CD14-positive monocyte (primary cell): ENCODE data around the gene TRAPPC3. TPM values are rescaled to one million over a fixed set of nuclear protein-coding genes. Genes with fewer than 3 reads are reported as not detected.
A peak's percentile ranks its signal among the peaks of the same experiment; 100 is the strongest.

ENCODE experiments used
- DNase-seq, 3 donors: peaks; one replicate each; pipeline ENCODE4 v3.0.0-alpha.2; 2011 to 2022
- H2AFZ ChIP-seq: 2 replicates; pipeline ENCODE4 v1.6.0; 2012; ENCODE audit warnings: mild to moderate bottlenecking, low read depth, low read length, inconsistent platforms; ENCODE audit not compliant: insufficient read depth, poor library complexity, severe bottlenecking
- H3K27ac ChIP-seq, 2 donors: 1 replicate in 1 of 2; 2 replicates in 1 of 2; pipeline ENCODE4 v1.5.1; 2012 to 2013; ENCODE audit warnings: low read length in 2 of 2, control low read depth in 1 of 2, inconsistent platforms in 1 of 2, low read depth in 1 of 2, mild to moderate bottlenecking in 1 of 2
- H3K27me3 ChIP-seq, 2 donors: one replicate each; pipeline versions ENCODE4 v1.6.0 to v1.6.1; 2011 to 2013; ENCODE audit warnings: low read length in 2 of 2; ENCODE audit not compliant: control insufficient read depth in 2 of 2, insufficient read depth in 2 of 2
- H3K36me3 ChIP-seq, 2 donors: replicated peaks in 1 of 2; 1 replicate in 1 of 2; 2 replicates in 1 of 2; pipeline versions ENCODE4 v1.5.1 to v1.6.1; 2012 to 2013; ENCODE audit warnings: low read length in 2 of 2, control low read depth in 1 of 2, inconsistent platforms in 1 of 2, mild to moderate bottlenecking in 1 of 2; ENCODE audit not compliant: insufficient read depth in 2 of 2, control insufficient read depth in 1 of 2
- H3K4me1 ChIP-seq, 2 donors: 1 replicate in 1 of 2; 2 replicates in 1 of 2; pipeline versions ENCODE4 v1.5.1 to v1.6.1; 2012 to 2013; ENCODE audit warnings: low read length in 2 of 2, control low read depth in 1 of 2, inconsistent platforms in 1 of 2, mild to moderate bottlenecking in 1 of 2, moderate library complexity in 1 of 2; ENCODE audit not compliant: insufficient read depth in 2 of 2, control insufficient read depth in 1 of 2
- H3K4me2 ChIP-seq: replicated peaks from 2 replicates; pipeline ENCODE3; 2012; ENCODE audit warnings: low read length, moderate library complexity, mild to moderate bottlenecking; ENCODE audit not compliant: poor library complexity, severe bottlenecking; ENCODE audit errors: extremely low read depth
- H3K4me3 ChIP-seq, 3 experiments: fragments of 200-600 bp in 1 of 3; sonication (generic) in 1 of 3; replicated peaks in 1 of 3; 1 replicate in 2 of 3; 2 replicates in 1 of 3; pipeline ENCODE4 v1.5.1; 2011 to 2013; ENCODE audit warnings: low read length in 3 of 3, mild to moderate bottlenecking in 3 of 3, control low read depth in 2 of 3, low read depth in 2 of 3, inconsistent platforms in 1 of 3, moderate library complexity in 1 of 3
- H3K79me2 ChIP-seq: 2 replicates; pipeline ENCODE4 v1.6.0; 2012; ENCODE audit warnings: mild to moderate bottlenecking, control low read depth, inconsistent platforms, low read length, moderate library complexity; ENCODE audit not compliant: insufficient read depth
- H3K9ac ChIP-seq: 2 replicates; pipeline ENCODE4 v1.6.0; 2017; ENCODE audit warnings: low read length, mild to moderate bottlenecking; ENCODE audit not compliant: insufficient read depth, poor library complexity, severe bottlenecking
- H3K9me3 ChIP-seq, 2 donors: replicated peaks in 1 of 2; 1 replicate in 1 of 2; 2 replicates in 1 of 2; pipeline versions ENCODE4 v1.5.1 to v1.6.1; 2012 to 2013; ENCODE audit warnings: low read length in 2 of 2, control low read depth in 1 of 2; ENCODE audit not compliant: control insufficient read depth in 1 of 2, insufficient read depth in 1 of 2
- H4K20me1 ChIP-seq: 2 replicates; pipeline ENCODE4 v1.6.0; 2012; ENCODE audit warnings: mild to moderate bottlenecking, low read length, control low read depth, moderate library complexity; ENCODE audit not compliant: insufficient read depth
- H3K27ac Mint-ChIP-seq, 7 donors: one replicate each; pipeline ENCODE4 v1.8.0; 2020; ENCODE audit warnings: mild to moderate bottlenecking in 7 of 7, mixed read lengths in 7 of 7, moderate library complexity in 6 of 7, inconsistent platforms in 2 of 7
- H3K27me3 Mint-ChIP-seq, 3 donors: one replicate each; pipeline ENCODE4 v1.8.0; 2021 to 2022; ENCODE audit warnings: low read depth in 3 of 3, mild to moderate bottlenecking in 3 of 3, mixed read lengths in 3 of 3, moderate library complexity in 3 of 3, inconsistent platforms in 1 of 3
- H3K36me3 Mint-ChIP-seq, 2 donors: one replicate each; pipeline ENCODE4 v1.8.0; 2020; ENCODE audit warnings: mixed read lengths in 2 of 2, inconsistent platforms in 1 of 2, mild to moderate bottlenecking in 1 of 2
- H3K4me1 Mint-ChIP-seq: one replicate; pipeline ENCODE4 v1.8.0; 2020; ENCODE audit warnings: mild to moderate bottlenecking, mixed read lengths
- H3K4me3 Mint-ChIP-seq, 2 donors: one replicate each; pipeline ENCODE4 v1.8.0; 2020; ENCODE audit warnings: mild to moderate bottlenecking in 2 of 2, mixed read lengths in 2 of 2, moderate library complexity in 1 of 2
- H3K9me3 Mint-ChIP-seq, 7 donors: one replicate each; pipeline ENCODE4 v1.8.0; 2020 to 2022; ENCODE audit warnings: mixed read lengths in 7 of 7, mild to moderate bottlenecking in 6 of 7, moderate library complexity in 6 of 7, inconsistent platforms in 2 of 7
- WGBS: methylation state at CpG from one replicate; pipeline ENCODE4 v1.1.5; 2013; ENCODE audit warnings: missing lambda C conversion rate; ENCODE audit not compliant: insufficient coverage; 5-methylcytosine and 5-hydroxymethylcytosine counted together
- intact Hi-C, 2 donors: fragments of 100-400 bp; cut with micrococcal nuclease; formaldehyde crosslinking; loops; one replicate each; pipeline versions ENCODE4 v1.15.0 to v1.15.1; 2023
- polyA plus RNA-seq, 3 donors: library from polyadenylated mRNA; depleted of rRNA in 1 of 3; unstranded in 2 of 3; stranded (reverse) in 1 of 3; fragments of 300-500 nt in 2 of 3; fragments of >200 nt in 1 of 3; fragmentation: Illumina TruSeq in 2 of 3; gene quantifications; 1 replicate in 2 of 3; 2 replicates in 1 of 3; pipeline ENCODE4 v1.2.3, GENCODE V29; 2012 to 2021
- TF ChIP-seq, protein P1 (sequence below): fragments of 200-600 bp; IDR thresholded peaks from one replicate; pipeline ENCODE4 v1.8.0; 2022; ENCODE audit warnings: antibody characterized with exemption, mild to moderate bottlenecking

TRAPPC3 gene
- polyA plus RNA-seq, 3 donors = 61.1 to 136 (median 125) TPM

DNA sequence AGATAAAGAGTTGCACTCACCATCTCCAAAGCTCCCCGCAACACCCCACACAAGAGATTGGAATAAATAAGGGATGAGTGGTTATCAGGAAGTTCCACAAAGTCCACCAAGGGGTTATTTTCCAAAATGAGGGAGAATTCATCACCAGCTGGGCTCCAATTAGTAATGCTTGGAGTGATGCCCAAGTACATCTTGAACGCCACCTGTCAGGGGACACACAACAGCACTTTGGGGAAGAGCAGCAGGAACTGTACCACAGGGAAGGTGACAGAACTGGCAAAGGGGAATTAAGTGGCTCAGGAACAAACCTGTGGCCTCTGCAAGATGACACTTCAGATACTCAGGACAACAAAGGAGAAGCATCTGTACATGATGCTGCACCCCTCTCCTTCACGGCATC lies 11.5 kb downstream of the TRAPPC3 start:
- no peak for DNase-seq
- H3K4me1 Mint-ChIP-seq = peaks cover 25% of the 10 kb centered on the region
- peaks cover 0 to 2% (median 1%) of the 10 kb centered on the region in 3 donors for H3K27me3 Mint-ChIP-seq
- peaks cover 33% of the 10 kb centered on the region for H3K79me2 ChIP-seq
- 96% methylated on average over 2 of the region's 3 CpGs for WGBS
- H3K9ac ChIP-seq = no peak overlapping the region
- H3K36me3 ChIP-seq = peaks cover 41 to 51% of the 10 kb centered on the region in 2 donors
- H3K36me3 Mint-ChIP-seq = peaks cover 46 to 48% of the 10 kb centered on the region in 2 donors
- H3K4me1 ChIP-seq = peaks cover 14 to 15% of the 10 kb centered on the region in 2 donors
- H3K27me3 ChIP-seq = no peaks in the 10 kb centered on the region
- intact Hi-C loops = no loop called here
- no peak overlapping the region for H3K4me2 ChIP-seq
- H3K4me3 Mint-ChIP-seq = no peak overlapping the region
- H3K9me3 ChIP-seq = no peaks in the 10 kb centered on the region
- H2AFZ ChIP-seq = no peak overlapping the region
- TF ChIP-seq, protein P1, sequence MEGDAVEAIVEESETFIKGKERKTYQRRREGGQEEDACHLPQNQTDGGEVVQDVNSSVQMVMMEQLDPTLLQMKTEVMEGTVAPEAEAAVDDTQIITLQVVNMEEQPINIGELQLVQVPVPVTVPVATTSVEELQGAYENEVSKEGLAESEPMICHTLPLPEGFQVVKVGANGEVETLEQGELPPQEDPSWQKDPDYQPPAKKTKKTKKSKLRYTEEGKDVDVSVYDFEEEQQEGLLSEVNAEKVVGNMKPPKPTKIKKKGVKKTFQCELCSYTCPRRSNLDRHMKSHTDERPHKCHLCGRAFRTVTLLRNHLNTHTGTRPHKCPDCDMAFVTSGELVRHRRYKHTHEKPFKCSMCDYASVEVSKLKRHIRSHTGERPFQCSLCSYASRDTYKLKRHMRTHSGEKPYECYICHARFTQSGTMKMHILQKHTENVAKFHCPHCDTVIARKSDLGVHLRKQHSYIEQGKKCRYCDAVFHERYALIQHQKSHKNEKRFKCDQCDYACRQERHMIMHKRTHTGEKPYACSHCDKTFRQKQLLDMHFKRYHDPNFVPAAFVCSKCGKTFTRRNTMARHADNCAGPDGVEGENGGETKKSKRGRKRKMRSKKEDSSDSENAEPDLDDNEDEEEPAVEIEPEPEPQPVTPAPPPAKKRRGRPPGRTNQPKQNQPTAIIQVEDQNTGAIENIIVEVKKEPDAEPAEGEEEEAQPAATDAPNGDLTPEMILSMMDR = no peak
- H3K4me3 ChIP-seq = no peak overlapping the region
- no peak overlapping the region for H3K27ac Mint-ChIP-seq
- H4K20me1 ChIP-seq = peaks cover 33% of the 10 kb centered on the region
- no peaks in the 10 kb centered on the region for H3K9me3 Mint-ChIP-seq
- H3K27ac ChIP-seq = no peak overlapping the region

DNA sequence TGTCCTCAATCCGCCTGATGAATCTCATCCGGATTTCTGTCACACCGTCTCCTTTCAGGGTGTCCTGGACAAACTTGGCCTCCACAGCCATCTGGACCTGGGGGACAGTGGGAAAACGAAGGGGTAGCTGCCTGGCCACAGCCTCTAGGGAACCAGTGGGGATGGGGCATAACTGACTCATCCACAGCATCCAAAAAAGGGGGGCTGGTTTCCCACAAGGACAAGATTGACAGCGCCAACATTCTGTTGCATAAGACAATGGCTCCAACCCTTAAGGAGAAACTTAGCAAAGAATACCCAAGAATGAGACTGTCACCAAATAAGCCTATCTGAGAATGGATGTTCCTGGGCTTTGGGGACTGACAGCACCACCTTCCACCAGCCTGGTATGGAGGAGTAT lies 12.1 kb downstream of the TRAPPC3 start:
- Mint-ChIP-seq H3K36me3 (peaks cover 44 to 48% of the 10 kb centered on the region in 2 donors), H3K9me3 (no peaks in the 10 kb centered on the region), H3K4me1 (peaks cover 21% of the 10 kb centered on the region), H3K27ac (peak overlapping the region in 1 of 7 donors; percentile 62), H3K4me3 (no peak overlapping the region), H3K27me3 (peaks cover 0 to 1% (median 0%) of the 10 kb centered on the region in 3 donors)
- Histone ChIP-seq H4K20me1 (peaks cover 27% of the 10 kb centered on the region), H3K27ac (no peak overlapping the region), H3K4me2 (no peak overlapping the region), H3K4me1 (peaks cover 9 to 12% of the 10 kb centered on the region in 2 donors), H3K9me3 (no peaks in the 10 kb centered on the region), H3K4me3 (no peak overlapping the region), H3K79me2 (peaks cover 27% of the 10 kb centered on the region), H3K9ac (no peak overlapping the region), H3K36me3 (peaks cover 41 to 51% of the 10 kb centered on the region in 2 donors), H2AFZ (no peak overlapping the region), H3K27me3 (no peaks in the 10 kb centered on the region)
- TF ChIP-seq, protein P1 = no peak
- intact Hi-C loops = no loop called here
- no peak for DNase-seq
- 100% methylated on average over 1 of the region's 5 CpGs for WGBS
